HepG2 (cell line): Measurements from ENCODE around the gene NR5A2. TPM values are rescaled to one million over a fixed set of nuclear protein-coding genes. Genes with fewer than 3 reads are reported as not detected.

Experiments
- ATAC-seq: fragments of 200-7000 bp; cut with Tn5 transposase; 3 replicates; pipeline ENCODE4 v1.9.1; 2020; ENCODE audit warnings: mild to moderate bottlenecking, moderate library complexity
- BruUV-seq: library from RNA; stranded (reverse); fragments of 400-500 nt; replicated peaks from 2 replicates; lab custom pipeline; 2021; lab: Mats Ljungman, UMichigan
- CTCF ChIA-PET: fragments of 300-600 bp; formaldehyde crosslinking; extraction: SDS; loops from one replicate; lab custom pipeline; 2021; ENCODE audit warnings: low total read pairs, inconsistent platforms, low intra/inter-chr PET ratio; lab: Yijun Ruan, JAX
- POLR2A ChIA-PET: fragments of 350-600 bp; sonication (Branson Sonifier 250); formaldehyde crosslinking; loops from one replicate; lab custom pipeline; 2020; ENCODE audit warnings: antibody characterized with exemption, inconsistent platforms; lab: Yijun Ruan, JAX
- DNase-seq: peaks from one replicate; pipeline ENCODE4 v3.0.0-alpha.2; 2015; ENCODE audit warnings: low spot score
- FAIRE-seq: peaks from 3 replicates; lab custom pipeline; 2011; peaks lifted over from hg19 to GRCh38; lab: Jason Lieb, UNC
- H2AFZ ChIP-seq: one replicate; pipeline ENCODE4 v1.6.1; 2011; ENCODE audit warnings: low read length, inconsistent platforms
- H3K27ac ChIP-seq: fragments of 300-600 bp; 3 replicates; pipeline ENCODE4 v1.8.0; 2011; ENCODE audit warnings: mixed run types, mild to moderate bottlenecking, mixed read lengths, low read length, inconsistent platforms; ENCODE audit not compliant: insufficient read depth; ENCODE audit errors: extremely low read length
- H3K27me3 ChIP-seq, 2 experiments: fragments of 200-600 bp in 1 of 2; 2 replicates in 1 of 2; 3 replicates in 1 of 2; pipeline versions ENCODE4 v1.6.0 to v1.8.0; 2011; ENCODE audit warnings: low read length in 2 of 2, mild to moderate bottlenecking in 2 of 2, moderate library complexity in 2 of 2, inconsistent platforms in 1 of 2; ENCODE audit not compliant: insufficient read depth in 2 of 2, control insufficient read depth in 1 of 2
- H3K36me3 ChIP-seq, 2 experiments: fragments of 200-600 bp in 1 of 2; replicated peaks in 1 of 2; 2 replicates in 1 of 2; 3 replicates in 1 of 2; pipeline versions ENCODE4 v1.5.1 to v1.8.0; 2011; ENCODE audit warnings: low read length in 2 of 2, inconsistent platforms in 1 of 2; ENCODE audit not compliant: insufficient read depth in 2 of 2, control insufficient read depth in 1 of 2
- H3K4me1 ChIP-seq: 2 replicates; pipeline ENCODE4 v1.5.1; 2012; ENCODE audit warnings: low read length, inconsistent platforms; ENCODE audit not compliant: insufficient read depth
- H3K4me2 ChIP-seq: 2 replicates; pipeline ENCODE4 v1.6.0; 2011; ENCODE audit warnings: low read depth, low read length, inconsistent platforms
- H3K4me3 ChIP-seq, 3 experiments: fragments of 200-600 bp in 1 of 3; sonication (generic), shearing (Covaris generic) in 1 of 3; replicated peaks in 1 of 3; 2 replicates each; pipeline ENCODE4 v1.5.1; 2011 to 2016; ENCODE audit warnings: low read length in 3 of 3, inconsistent platforms in 2 of 3, low read depth in 2 of 3, mild to moderate bottlenecking in 2 of 3, control low read depth in 1 of 3, mixed read lengths in 1 of 3; ENCODE audit not compliant: insufficient read depth in 1 of 3
- H3K79me2 ChIP-seq: one replicate; pipeline ENCODE4 v1.6.1; 2011; ENCODE audit warnings: low read length, inconsistent platforms; ENCODE audit not compliant: insufficient read depth
- H3K9ac ChIP-seq: 2 replicates; pipeline ENCODE4 v1.6.0; 2011; ENCODE audit warnings: mild to moderate bottlenecking, low read depth, low read length, inconsistent platforms; ENCODE audit not compliant: insufficient read depth
- H3K9me3 ChIP-seq: 2 replicates; pipeline ENCODE4 v1.5.1; 2012; ENCODE audit warnings: mild to moderate bottlenecking, low read length
- H4K20me1 ChIP-seq: 2 replicates; pipeline ENCODE4 v1.6.0; 2011; ENCODE audit warnings: inconsistent platforms, mild to moderate bottlenecking, low read length, moderate library complexity; ENCODE audit not compliant: insufficient read depth
- ARHGAP35 ChIP-seq: sonication (generic); formaldehyde crosslinking; IDR thresholded peaks from 2 replicates; pipeline ENCODE4 v1.9.0; 2022; ENCODE audit warnings: mild to moderate bottlenecking, inconsistent platforms, moderate library complexity, missing genetic modification reagents, borderline replicate concordance
- BCL6 ChIP-seq: IDR thresholded peaks from 2 replicates; pipeline ENCODE4 v1.6.1; 2016; ENCODE audit warnings: missing genetic modification reagents, missing compliant biosample characterization
- GATA4 ChIP-seq: sonication (generic); IDR thresholded peaks from 2 replicates; pipeline ENCODE4 v1.6.1; 2016; ENCODE audit warnings: antibody characterized with exemption, low read depth, borderline replicate concordance
- HDAC1 ChIP-seq: sonication (generic); formaldehyde crosslinking; IDR thresholded peaks from 2 replicates; pipeline ENCODE4 v1.5.1; 2020; ENCODE audit warnings: mild to moderate bottlenecking, missing genetic modification reagents
- KLF15 ChIP-seq: sonication (generic); formaldehyde crosslinking; IDR thresholded peaks from 2 replicates; pipeline ENCODE4 v1.8.1; 2023; ENCODE audit warnings: borderline replicate concordance, mild to moderate bottlenecking, inconsistent platforms, missing genetic modification reagents, mixed read lengths
- PAF1 ChIP-seq: IDR thresholded peaks from 2 replicates; pipeline ENCODE4 v1.6.1; 2016; ENCODE audit warnings: missing genetic modification reagents, missing compliant biosample characterization
- RBM22 ChIP-seq: fragments of 200-400 bp; formaldehyde crosslinking; optimal IDR thresholded peaks from 2 replicates; pipeline ENCODE3; 2017; ENCODE audit warnings: mild to moderate bottlenecking, low read length, moderate library complexity
- SCMH1 ChIP-seq: sonication (generic); formaldehyde crosslinking; IDR thresholded peaks from 2 replicates; pipeline ENCODE4 v1.9.0; 2021; ENCODE audit warnings: missing genetic modification reagents, mild to moderate bottlenecking, borderline replicate concordance
- U2AF2 ChIP-seq: fragments of 200-400 bp; formaldehyde crosslinking; IDR thresholded peaks from 2 replicates; pipeline ENCODE4 v1.6.1; 2017; ENCODE audit warnings: low read depth, mild to moderate bottlenecking, low read length
- ZMYM4 ChIP-seq: sonication (generic); formaldehyde crosslinking; IDR thresholded peaks from 2 replicates; pipeline ENCODE4 v1.8.1; 2023; ENCODE audit warnings: mild to moderate bottlenecking, missing genetic modification reagents
- ZNF121 ChIP-seq: sonication (generic); formaldehyde crosslinking; IDR thresholded peaks from 2 replicates; pipeline ENCODE4 v1.5.0; 2020; ENCODE audit warnings: mild to moderate bottlenecking, missing genetic modification reagents
- ZNF234 ChIP-seq: sonication (generic); formaldehyde crosslinking; conservative IDR thresholded peaks from 2 replicates; pipeline ENCODE4 v1.5.1; 2020; ENCODE audit warnings: mild to moderate bottlenecking, missing genetic modification reagents
- ZNF496 ChIP-seq: sonication (generic); formaldehyde crosslinking; IDR thresholded peaks from 2 replicates; pipeline ENCODE4 v1.8.1; 2023; ENCODE audit warnings: mild to moderate bottlenecking, moderate library complexity, missing genetic modification reagents; ENCODE audit not compliant: insufficient replicate concordance
- ZNF709 ChIP-seq: sonication (generic); formaldehyde crosslinking; IDR thresholded peaks from 2 replicates; pipeline ENCODE4 v1.5.0; 2020; ENCODE audit warnings: mild to moderate bottlenecking, missing genetic modification reagents
- ZNF883 ChIP-seq: sonication (generic); formaldehyde crosslinking; IDR thresholded peaks from 2 replicates; pipeline ENCODE4 v1.5.1; 2020; ENCODE audit warnings: mild to moderate bottlenecking, missing genetic modification reagents; ENCODE audit errors: not compliant biosample characterization
- WGBS: methylation state at CpG from one replicate; pipeline ENCODE4 v1.1.6; 2017; ENCODE audit warnings: low lambda C conversion rate; 5-methylcytosine and 5-hydroxymethylcytosine counted together
- in situ Hi-C: cut with HindIII; loops from 2 replicates; pipeline ENCODE4 v1.10.0; 2017; ENCODE audit warnings: low pct_unique_long_range_greater_than_20kb; ENCODE audit not compliant: extremely low pct_ligation_motif_present
- intact Hi-C: fragments of 100-400 bp; cut with micrococcal nuclease; formaldehyde crosslinking; loops from one replicate; pipeline ENCODE4 v1.10.0; 2022; ENCODE audit not compliant: unreplicated experiment
- polyA plus RNA-seq, 8 experiments: library from polyadenylated mRNA; depleted of rRNA in 3 of 8; stranded (reverse) in 7 of 8; unstranded in 1 of 8; fragments of >200 nt; fragmentation: Illumina TruSeq in 4 of 8; extraction: Trizol in 4 of 8; gene quantifications; 2 replicates each; pipeline versions ENCODE4 v1.2.1 to v1.2.3, GENCODE V29; 2011 to 2016; ENCODE audit warnings: low read depth in 4 of 8, missing spikeins in 1 of 8, mixed read lengths in 1 of 8; ENCODE audit not compliant: insufficient read depth in 1 of 8
- total RNA-seq, 5 experiments: library from RNA; depleted of rRNA; stranded (reverse); fragments of >200 nt; fragmentation: Illumina TruSeq; extraction: Trizol; gene quantifications; 2 replicates each; pipeline ENCODE4 v1.2.3, GENCODE V29; 2016; ENCODE audit warnings: low read depth in 1 of 5
- TF ChIP-seq, protein P1 (sequence below): sonication (generic); formaldehyde crosslinking; conservative IDR thresholded peaks from 2 replicates; pipeline ENCODE4 v1.8.0; 2022; ENCODE audit warnings: mild to moderate bottlenecking, moderate library complexity, missing genetic modification reagents
- TF ChIP-seq, protein P2 (sequence below): sonication (generic); formaldehyde crosslinking; IDR thresholded peaks from 2 replicates; pipeline ENCODE4 v1.4.0; 2020; ENCODE audit warnings: missing genetic modification reagents, borderline replicate concordance
- TF ChIP-seq, protein P3 (sequence below): sonication (generic); formaldehyde crosslinking; IDR thresholded peaks from 2 replicates; pipeline ENCODE4 v1.8.1; 2023; ENCODE audit warnings: mild to moderate bottlenecking, moderate library complexity, missing genetic modification reagents
- TF ChIP-seq, protein P4 (sequence below): sonication (generic); formaldehyde crosslinking; IDR thresholded peaks from 2 replicates; pipeline ENCODE4 v1.4.0; 2020; ENCODE audit warnings: missing genetic modification reagents

The NR5A2 gene
- total and polyA plus RNA-seq, 2 of the 13 experiments (the other 11 are each of a cell fraction or from before 2014, with no cell fraction given): 0.24 to 2.8 TPM

DNA sequence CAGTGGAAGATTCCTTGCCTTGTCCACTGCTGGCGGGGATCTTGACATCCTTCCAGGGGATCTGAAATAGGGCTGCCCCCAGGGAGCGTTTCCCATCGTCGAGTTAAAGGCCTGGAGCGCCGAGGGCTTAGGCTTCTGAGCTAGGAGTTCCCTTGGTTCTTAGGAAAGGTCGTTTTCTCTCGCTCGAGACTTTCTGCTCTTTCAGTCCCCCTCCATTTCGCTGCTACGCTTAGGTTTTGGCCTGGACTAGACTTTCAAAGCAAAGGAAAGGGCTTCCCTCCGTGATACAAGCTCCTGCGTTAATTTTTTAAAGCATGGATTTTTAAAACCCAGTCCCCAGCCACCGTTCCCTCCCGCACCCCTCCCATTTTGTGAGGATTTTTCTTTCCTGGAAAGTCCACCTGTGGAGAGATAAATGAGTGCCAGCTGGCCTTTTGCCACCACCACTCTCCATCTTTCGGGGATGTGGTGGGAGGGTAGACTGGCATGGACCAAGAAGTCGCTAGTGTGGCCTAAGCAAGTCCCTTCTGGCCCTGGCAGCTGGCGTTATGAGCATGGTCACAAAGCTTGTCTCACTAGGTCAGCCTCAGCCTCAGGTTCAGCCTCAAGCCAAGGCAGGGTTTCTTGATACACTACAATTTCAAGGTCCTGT is 9.2 kb downstream of the NR5A2 start:
- Histone ChIP-seq H3K4me3 (no peak overlapping the region), H3K27me3 (peaks cover 11 to 47% of the 10 kb centered on the region in 2 experiments), H3K9me3 (no peaks in the 10 kb centered on the region), H3K4me2 (no peak overlapping the region), H4K20me1 (no peaks in the 10 kb centered on the region; the same call in 1 of the 2 replicates), H3K4me1 (peaks cover 30% of the 10 kb centered on the region), H3K9ac (no peak overlapping the region), H3K36me3 (no peaks in the 10 kb centered on the region), H3K79me2 (no peaks in the 10 kb centered on the region), H3K27ac (no peak overlapping the region), H2AFZ (no peak overlapping the region)
- BruUV-seq: no TSS peak
- ATAC-seq (no peak), FAIRE-seq (no peak), DNase-seq (no peak)
- intact Hi-C loops (no loop called here), in situ Hi-C loops (no loop called here)
- ChIA-PET CTCF (no interaction called here), POLR2A (no interaction called here)
- TF ChIP-seq, protein P1, sequence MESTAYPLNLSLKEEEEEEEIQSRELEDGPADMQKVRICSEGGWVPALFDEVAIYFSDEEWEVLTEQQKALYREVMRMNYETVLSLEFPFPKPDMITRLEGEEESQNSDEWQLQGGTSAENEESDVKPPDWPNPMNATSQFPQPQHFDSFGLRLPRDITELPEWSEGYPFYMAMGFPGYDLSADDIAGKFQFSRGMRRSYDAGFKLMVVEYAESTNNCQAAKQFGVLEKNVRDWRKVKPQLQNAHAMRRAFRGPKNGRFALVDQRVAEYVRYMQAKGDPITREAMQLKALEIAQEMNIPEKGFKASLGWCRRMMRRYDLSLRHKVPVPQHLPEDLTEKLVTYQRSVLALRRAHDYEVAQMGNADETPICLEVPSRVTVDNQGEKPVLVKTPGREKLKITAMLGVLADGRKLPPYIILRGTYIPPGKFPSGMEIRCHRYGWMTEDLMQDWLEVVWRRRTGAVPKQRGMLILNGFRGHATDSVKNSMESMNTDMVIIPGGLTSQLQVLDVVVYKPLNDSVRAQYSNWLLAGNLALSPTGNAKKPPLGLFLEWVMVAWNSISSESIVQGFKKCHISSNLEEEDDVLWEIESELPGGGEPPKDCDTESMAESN (CRISPR knock-in tag): no peak
- TF ChIP-seq, protein P2, sequence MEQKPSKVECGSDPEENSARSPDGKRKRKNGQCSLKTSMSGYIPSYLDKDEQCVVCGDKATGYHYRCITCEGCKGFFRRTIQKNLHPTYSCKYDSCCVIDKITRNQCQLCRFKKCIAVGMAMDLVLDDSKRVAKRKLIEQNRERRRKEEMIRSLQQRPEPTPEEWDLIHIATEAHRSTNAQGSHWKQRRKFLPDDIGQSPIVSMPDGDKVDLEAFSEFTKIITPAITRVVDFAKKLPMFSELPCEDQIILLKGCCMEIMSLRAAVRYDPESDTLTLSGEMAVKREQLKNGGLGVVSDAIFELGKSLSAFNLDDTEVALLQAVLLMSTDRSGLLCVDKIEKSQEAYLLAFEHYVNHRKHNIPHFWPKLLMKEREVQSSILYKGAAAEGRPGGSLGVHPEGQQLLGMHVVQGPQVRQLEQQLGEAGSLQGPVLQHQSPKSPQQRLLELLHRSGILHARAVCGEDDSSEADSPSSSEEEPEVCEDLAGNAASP (CRISPR knock-in tag): no peak
- TF ChIP-seq KLF15 (no peak), BCL6 (CRISPR knock-in tag) (no peak), GATA4 (no peak), U2AF2 (no peak), ZNF709 (CRISPR knock-in tag) (no peak), SCMH1 (CRISPR knock-in tag) (no peak), HDAC1 (CRISPR knock-in tag) (no peak), ZNF496 (CRISPR knock-in tag) (no peak), RBM22 (no peak), ZNF883 (CRISPR knock-in tag) (no peak), ARHGAP35 (CRISPR knock-in tag) (no peak), ZMYM4 (CRISPR knock-in tag) (no peak), PAF1 (no peak), ZNF121 (CRISPR knock-in tag) (no peak), ZNF234 (CRISPR knock-in tag) (no peak)
- TF ChIP-seq, protein P3, sequence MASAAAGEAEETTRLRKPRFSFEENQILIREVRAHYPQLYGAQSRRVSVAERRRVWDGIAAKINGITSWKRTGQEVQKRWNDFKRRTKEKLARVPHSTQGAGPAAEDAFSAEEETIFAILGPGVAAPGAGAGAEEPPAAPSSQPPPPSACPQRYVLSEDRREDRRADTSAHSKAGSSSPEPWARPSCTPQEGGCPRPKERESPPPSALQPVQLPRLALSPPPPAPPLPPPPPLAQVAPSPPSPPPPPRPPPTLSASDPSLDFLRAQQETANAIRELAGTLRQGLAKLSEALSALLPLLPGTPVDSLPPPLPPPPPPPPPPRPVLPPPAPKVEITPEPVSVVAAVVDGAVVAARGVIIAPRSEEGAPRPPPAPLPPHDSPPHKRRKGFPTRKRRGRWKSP (CRISPR knock-in tag): no peak
- TF ChIP-seq, protein P4, sequence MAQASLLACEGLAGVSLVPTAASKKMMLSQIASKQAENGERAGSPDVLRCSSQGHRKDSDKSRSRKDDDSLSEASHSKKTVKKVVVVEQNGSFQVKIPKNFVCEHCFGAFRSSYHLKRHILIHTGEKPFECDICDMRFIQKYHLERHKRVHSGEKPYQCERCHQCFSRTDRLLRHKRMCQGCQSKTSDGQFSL (CRISPR knock-in tag): no peak
- 74% methylated on average over 16 of the region's 18 CpGs for WGBS
